ENCODE data around the gene WDR36.

Gene WDR36

DNA sequence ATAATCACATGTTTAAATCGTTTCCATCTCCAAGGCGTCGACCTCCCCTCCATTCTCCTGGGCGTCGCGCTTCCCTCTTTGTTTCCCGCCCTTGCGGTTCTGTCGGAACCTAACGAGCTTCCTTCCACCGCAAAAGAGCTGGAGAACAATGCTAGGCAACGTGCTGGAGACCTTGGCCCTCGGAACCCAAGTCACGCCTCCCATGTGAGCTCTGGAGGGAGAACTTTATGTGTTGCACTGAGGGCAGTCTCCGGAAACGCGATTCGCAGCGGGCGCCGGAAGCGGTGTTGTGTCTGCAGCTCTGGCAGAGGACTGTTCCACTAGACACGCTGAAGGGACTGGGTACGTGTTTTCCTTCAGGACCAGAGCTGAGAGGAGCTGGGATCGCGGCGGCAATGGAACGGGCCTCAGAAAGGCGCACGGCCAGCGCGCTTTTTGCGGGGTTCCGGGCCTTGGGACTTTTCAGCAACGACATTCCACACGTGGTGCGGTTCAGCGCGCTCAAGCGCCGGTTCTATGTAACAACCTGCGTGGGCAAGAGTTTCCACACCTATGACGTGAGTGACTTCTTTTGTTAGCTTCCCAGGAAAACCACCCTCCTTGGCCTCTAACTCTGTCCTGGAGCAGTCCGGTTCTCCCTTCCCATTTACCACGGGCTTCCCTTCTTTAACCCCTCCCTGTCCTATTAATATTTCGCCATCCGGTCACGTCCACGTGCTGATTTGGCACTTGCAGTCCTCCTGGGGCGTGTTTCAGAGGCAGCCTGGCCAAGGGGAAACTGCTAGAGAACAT lies at the start of gene WDR36:
Gene WDR36 (plus strand): TSS at position 287 of the 792 bp plus-strand sequence. CDS start 109 bp downstream, at position 396.
- DNase-seq, result peak; percentile 83

DNA sequence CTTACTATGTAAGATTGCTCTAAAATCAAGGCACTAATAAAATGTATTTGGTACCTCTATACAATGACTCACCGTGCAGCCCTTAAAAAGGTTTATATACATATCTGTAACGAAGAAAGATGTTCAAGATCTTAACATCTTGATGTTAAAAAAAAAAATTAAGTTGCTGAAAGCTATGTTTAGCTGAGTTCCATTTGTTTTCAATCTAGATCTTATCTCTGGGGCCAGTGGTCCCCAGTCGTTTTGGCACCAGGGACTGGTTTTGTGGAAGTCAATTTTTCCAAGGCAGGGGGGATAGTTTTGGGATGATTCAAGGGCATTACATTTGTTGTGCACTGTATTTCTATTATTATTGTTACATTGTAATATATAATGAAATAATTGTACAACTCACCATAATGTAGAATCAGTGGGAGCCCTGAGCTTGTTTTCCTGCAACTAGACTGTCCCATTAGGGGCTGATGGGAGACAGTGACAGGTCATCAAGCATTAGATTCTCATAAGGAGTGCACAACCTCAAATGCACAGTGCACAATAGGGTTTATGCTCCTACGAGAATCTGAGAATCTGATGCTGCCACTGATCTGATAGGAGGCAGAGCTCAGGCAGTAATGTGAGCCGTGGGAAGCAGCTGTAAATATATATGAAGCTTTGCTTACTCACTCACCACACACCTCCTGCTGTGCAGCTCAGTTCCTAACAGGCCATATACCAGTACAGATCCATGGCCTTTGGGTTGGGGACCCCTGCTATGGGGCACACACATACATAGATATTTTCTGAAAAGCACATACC lies 48.2 kb upstream of the WDR36 start:
- DNase-seq, result no peak

DNA sequence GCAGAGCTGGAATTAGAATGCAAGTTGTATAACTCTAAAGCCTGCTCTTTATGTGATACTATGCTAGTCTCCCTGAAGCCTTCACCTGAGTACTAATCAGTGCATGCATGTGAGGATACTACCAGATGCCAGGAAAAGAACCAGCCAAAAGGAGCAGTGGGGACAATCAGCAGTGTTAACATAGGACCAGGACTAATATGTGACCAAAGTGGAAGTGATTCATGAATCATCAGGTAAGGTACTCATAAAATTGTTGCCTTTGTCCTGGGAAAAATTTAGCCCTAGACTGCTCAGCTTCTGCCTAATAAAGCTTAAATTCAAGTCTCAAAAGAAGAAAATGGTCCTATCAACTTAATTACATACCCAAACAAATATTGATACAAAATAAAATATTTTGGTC lies 34.1 kb upstream of the WDR36 start:
- DNase-seq, result no peak

DNA sequence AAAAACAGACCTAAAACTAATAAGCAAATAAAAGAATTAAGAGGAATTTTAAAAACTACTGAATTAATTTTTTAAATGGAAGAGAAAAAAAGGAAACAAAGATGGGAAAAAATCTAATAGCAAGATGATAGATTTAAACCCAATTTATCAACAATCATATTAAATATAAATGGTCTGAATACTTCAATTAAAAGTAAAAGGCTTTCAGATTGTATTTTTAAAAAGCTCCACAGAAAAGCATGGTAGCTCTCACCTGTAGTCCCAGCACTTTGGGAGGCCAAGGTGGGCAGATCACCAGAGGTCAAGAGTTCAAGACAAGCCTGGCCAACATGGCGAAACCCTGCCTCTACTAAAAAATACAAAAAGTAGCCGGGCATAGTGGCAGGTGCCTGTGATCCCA lies 32.0 kb upstream of the WDR36 start:
- no peak for DNase-seq

DNA sequence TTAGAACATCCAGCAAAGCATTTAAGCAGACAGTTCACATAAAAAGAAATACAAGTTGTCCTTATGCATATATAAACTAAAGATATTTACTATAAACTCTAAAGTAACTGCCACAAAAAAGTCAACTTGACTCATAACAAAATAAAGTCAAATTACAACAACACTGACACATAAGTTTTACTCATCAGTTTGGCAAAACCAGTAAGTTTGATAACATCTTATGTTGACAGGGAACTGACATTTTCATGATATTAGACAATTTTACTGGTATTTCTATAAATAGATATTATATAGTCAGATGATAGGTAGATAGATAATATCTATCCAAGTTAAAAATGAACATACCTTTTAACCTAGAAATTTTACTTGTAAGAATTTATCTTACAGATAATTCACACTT lies 30.5 kb upstream of the WDR36 start:
- DNase-seq, result no peak

DNA sequence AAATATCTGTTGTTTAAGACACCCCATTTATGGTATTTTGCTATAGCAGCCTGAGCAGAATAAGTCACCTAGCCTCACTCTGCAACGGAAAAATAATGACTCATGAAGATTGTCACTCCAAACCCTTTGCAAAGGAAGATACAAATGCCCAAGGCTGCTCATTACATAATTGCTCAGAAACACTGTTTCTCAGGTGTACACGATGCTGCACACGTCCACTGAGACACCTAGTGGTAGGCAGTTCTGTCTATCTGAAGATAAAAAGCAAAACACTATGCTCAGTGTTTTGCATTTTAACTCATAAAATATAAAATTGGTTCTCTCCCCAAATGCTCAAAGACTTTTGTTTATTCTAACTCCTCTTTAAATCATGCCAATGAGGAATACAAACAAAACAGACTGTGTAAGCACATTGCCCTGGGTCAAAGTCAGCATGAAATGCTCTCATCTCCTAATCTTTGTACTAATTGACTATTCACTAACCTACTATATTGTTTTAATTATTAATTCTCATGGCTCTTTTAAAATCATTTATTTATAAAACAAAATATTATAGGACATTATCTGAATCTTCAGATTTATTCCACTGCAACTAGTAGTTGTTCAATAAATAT lies 28.3 kb upstream of the WDR36 start:
- no peak for DNase-seq

DNA sequence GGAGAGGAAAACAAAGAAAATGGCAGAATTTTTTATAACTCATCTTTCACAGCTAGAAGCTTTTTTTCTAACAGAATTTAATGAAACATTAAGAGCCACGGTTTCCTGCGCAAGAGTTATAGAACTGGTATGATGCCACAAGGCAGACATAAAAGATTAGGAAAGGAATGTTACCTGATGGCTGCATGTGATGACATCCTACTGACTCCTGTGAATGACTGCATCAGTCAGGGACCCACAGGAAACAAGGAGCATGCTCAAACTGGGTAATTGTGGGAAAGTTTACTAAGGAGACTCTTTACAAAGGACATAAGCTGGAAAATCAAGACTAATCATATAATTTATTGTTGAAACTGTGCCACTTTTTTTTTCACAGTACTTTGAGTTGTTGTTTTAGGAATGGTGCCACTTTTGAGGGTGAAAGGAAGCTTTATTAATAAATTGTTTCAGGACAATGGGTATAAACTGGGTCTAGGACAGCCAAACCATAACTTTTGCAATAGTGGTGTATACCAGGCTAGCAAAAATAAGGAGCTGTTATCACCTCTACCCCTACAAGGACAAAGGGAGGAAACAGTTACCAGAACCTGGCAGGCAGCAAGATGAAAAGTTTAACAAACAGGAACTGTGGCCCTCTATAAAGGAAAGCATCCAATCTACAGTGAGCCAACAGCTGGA lies 25.7 kb upstream of the WDR36 start:
- DNase-seq, result no peak

DNA sequence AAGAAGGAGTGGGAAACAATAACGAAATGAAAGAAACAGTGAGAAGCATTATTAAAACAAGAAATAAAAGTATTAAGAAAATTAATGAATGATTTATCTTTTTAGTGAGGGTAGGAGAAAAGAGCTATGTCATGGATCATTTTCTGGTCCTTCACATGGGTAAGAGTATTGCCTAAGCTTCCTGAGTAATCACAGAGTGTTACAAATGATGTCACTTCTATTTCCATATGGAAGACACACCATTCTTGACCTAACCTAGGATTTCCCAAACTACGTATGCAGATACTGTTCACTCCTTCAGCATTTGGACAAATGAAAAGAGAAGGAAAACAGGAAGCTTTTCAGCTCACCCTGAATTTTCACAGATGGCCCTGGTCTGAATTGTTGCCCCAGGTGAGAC lies 23.9 kb upstream of the WDR36 start:
- DNase-seq, result no peak

DNA sequence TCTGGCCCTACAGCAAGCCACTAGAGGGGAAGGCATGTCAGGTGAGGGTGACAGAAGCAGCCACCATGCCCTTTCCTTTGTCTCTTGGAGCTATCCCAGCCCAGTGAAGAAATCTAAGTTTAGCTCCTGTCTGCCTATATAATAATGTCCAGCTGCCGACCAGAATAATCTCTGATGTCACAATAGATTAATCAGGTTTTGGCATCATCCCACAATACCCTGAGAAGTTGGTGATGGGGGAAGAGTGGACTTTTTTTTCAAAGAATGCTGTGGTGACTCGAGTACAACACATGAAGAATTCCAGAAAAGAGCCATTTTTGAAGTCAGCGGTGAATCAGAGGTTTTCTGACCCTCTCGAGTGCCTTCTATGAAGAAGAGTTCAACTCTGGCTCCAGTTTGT lies 22.3 kb upstream of the WDR36 start:
- DNase-seq, result no peak

DNA sequence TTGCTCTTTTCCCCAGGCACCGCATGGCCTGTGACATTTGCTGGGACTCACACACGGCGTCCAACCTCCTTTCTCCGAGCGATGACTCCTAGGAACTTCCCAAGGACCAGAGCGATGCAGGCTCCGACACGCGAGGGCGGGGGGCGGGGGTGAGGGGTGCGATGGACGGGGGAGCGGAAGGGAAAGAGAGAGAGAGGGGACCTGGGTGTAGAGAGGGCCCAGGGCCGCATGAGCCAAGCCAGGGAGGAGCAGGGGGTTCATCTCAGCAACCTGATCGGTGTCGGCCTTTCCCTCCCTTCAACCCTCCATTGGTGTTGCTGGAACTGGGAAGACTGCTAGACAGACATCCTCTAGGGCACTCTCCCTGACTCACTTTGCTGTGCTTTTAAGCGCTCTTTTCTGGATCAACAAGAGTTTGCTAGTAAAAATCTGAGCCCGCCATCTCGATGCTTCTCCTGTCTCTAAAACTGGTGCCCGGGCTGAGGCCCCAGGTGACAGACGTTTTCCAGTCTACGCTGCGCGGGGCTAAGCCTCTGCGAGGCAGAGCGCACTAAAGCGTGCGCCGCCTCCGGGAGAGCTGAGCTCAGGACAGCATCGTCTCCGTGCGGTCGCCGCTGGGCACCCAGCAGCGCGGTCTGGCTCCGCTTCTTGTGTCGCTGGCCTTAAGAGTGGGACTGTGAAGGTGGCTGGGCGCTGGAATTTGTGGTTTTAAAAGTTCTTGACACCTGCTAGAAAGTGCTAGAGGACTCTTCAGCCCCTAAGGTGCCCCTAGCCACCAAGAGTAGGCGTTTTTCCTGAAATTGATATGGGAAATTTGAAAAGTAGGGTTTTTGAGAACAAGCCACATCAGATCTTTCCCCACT lies 21.6 kb upstream of the WDR36 start:
- no peak for DNase-seq

DNA sequence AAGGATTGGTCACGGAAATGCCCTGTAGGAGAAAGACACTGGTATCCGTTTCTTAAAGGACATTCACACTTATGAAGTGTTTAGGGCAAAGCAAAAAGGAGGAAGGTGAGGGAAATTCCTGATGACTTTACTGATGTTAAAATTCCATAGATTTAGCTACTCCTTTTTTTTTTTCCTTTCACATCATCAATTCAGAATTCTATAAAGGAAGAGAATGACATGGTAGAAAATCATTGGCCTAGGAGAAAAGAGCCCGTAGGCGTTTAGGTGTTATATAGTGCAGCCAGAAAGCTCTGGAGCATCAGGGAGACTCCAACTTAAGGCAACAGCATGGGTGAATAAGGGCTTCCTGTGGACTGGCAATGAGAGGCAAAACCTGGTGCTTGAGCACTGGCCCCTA lies 20.7 kb upstream of the WDR36 start, which contains the start of gene TSLP:
Gene TSLP (plus strand): TSS at position 301 of the 400 bp plus-strand sequence. CDS start 178 bp downstream, outside the sequence.
- DNase-seq, result no peak

DNA sequence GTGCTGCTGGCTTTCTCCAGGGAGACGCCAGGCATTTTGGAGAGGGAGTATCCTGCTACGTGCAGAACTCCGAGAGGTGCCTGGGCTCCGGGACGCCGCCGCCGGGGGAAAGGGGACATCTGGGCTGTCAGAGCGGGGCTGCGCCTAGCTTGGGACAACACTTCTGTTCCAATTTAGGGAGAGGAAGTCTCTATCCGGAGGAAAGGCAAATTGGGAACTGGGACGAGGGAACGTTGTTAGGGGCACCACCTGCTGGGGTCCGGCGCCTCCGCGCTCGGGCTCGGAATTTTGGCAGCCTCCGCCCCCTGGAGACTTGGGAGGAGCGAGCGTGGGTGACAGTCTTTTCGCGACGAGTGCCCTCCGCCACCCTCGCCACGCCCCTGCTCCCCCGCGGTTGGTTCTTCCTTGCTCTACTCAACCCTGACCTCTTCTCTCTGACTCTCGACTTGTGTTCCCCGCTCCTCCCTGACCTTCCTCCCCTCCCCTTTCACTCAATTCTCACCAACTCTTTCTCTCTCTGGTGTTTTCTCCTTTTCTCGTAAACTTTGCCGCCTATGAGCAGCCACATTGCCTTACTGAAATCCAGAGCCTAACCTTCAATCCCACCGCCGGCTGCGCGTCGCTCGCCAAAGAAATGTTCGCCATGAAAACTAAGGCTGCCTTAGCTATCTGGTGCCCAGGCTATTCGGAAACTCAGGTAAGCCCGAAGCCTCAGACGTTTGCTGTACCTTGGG lies 19.0 kb upstream of the WDR36 start:
- peak; percentile 8 for DNase-seq

DNA sequence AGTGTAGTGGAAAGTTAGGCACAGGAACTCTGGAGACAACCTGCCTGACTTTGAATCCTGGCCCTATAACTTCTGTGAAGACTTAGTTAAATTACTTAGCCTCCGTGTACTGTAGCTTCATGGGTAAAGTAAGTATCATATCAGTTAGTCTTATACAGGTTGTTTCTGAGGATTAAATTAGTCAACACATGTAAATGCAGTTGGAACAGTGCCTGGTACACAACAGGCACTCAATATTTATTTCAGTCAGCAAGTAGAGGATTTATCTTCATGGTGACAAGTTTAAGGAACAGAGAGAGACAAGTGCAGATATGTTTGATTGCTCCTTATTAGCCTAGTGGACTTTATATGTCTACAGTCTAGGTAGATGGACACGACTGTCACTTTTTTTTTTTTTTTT lies 17.9 kb upstream of the WDR36 start:
- no peak for DNase-seq

DNA sequence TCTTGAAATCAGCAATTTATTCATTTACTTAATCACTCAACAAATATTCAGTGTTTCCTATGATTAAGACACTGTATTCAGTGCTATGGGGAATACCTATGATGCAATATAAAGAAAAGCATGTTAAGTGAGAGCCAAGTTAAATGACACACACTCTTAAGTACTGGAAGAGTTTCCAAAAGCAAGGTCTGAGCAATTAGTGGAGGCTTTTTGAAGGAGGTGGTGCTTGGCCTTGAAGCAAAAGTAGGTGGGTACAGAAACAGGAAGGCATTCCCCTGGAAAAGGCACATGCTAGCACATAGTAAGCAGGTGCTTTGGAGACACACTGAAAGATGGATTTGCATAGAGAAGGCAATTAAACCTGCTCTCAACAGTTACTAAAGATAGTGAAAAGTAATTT lies 16.6 kb upstream of the WDR36 start:
- no peak for DNase-seq

DNA sequence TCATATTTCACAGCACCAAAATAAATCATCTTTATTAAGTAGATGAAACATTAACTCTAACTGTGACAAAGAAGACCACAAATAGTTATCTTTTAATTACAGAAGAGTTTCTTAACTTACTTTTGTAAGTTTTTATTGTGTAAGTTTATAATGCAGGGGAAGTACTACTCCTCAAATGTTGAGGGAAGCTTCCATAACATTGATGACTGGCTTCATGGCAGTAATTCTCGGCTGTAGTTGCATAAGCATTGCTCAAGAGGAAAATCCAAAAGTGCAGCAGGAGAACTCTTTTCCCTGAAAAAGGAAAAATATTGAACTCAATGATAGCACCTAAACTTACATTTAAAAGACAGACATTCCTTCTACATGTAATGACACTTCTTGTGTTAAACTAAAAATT lies 16.1 kb upstream of the WDR36 start:
- no peak for DNase-seq

DNA sequence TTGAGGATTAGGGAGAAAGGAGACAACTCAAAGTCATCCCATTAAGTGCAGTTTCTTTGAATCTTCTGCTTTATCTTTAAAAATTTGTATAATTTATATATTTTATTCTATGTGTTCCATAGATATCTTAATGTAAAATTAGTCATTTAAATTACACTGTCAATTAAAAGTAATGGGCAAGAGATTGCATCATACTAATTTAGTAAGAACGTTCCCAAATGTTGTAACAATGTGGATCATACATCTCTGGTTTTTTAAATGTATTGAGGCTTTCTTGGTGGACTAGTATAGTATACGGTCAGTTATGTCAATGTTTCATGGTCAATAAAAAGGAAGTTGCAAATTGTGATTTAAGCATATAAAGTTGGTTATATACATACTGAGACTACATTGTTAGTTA lies 14.5 kb upstream of the WDR36 start:
- DNase-seq, result no peak

DNA sequence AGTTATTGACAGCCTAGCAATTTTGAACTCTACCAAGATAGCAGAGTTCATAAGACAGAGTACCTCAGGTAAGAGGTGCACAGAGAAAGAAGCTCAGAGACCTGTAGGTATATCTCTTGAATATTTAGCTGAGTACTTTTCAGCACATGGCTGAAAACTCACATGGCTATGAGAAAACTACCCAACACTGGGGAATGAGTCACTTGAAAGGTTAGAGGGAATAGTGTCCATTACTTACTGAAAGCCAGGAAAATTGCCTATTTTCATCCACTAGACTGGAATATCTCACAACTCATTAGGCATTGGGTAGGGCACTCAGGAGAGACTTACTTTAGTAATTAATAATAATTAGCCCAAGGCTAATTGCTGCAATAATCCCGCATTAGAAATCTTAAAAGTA lies 12.3 kb upstream of the WDR36 start:
- no peak for DNase-seq

DNA sequence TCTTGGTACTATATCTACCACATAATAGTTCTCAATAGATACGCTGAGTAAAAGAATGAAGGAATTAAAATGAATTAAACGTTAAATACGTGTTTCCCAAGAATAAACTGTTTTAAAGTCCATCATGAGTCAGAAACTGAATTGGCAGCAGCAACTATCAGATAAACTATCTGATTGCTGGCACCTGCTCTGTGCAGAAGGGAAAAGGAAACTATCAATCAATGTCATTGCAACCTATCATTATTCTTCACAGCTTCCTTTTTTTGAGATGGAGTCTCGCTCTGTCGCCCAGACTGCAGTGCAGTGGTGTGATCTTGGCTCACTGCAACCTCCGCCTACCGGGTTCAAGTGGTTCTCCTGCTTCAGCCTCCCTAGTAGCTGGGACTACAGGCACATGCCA lies 8.8 kb upstream of the WDR36 start:
- DNase-seq, result no peak

DNA sequence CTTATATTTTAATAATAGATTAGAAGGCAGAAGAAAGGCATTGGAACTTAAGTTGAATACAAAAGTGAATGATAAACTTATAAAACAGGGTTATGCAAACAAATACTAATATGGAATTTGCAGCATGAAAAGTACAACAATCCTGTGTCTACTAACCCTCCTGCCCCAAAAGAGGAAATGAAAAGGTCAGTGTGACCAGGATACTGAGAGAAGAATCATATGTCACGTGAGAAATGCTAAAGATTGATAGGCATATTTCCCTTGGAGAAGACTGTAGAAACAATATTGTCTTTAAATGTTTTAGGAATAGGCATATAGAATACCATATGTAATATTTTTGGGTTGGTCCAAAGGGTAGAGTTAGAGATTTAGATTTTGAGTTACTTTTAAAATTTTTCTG lies 3.8 kb downstream of the WDR36 start:
- no peak for DNase-seq

DNA sequence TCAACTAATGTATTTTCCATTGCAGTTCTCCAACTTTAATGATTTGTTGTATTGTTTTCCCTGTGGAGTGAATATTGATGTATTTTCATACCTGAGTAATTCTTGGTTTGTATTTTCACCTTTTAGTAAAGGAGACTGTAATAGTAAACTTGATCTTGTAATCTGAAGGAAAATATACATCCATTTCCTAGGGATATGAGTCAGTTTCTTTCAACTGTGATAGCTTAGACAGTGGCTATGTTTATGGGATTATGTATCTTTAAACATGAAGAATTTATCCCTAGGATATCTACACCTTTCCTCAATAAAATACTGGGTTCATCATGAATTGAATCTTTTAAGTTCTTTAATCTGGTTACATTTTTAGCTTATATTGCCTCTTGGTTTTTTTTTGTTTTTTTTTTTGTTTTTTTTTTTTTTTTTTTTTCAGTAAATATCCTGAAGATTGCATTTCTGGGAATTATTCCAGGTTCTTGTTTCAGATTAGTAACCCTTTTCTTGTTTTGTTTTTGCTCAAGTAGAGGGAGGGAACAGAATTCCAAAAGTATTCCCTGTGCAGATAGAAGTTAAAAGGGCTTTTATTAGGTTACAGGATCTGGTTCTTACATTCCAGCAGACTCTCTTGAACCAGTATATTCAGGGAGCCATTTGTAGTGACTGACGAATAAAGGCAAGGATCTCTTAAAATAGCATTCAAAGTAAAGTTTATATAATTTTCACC lies 7.1 kb downstream of the WDR36 start:
- no peak for DNase-seq

Measured in activated effector memory CD4-positive, alpha-beta T cell treated with Interleukin-2 at 50 U/mL for 16 hours (primary cell).